GM12865 (cell line): ENCODE results near the gene NUDT1.

Source experiments
- DNase-seq: peaks from one replicate; pipeline ENCODE4 v3.0.0; 2010; ENCODE audit warnings: low read depth
- H3K4me3 ChIP-seq: 2 replicates; pipeline ENCODE4 v1.5.1; 2011; ENCODE audit warnings: mild to moderate bottlenecking, low read depth, low read length, control low read depth
- TF ChIP-seq, protein P1 (sequence below): IDR thresholded peaks from 2 replicates; pipeline ENCODE4 v1.5.1; 2011; ENCODE audit warnings: low read length, control low read depth, low read depth, inconsistent platforms; ENCODE audit not compliant: insufficient read depth; ENCODE audit errors: missing control alignments

Gene NUDT1

DNA sequence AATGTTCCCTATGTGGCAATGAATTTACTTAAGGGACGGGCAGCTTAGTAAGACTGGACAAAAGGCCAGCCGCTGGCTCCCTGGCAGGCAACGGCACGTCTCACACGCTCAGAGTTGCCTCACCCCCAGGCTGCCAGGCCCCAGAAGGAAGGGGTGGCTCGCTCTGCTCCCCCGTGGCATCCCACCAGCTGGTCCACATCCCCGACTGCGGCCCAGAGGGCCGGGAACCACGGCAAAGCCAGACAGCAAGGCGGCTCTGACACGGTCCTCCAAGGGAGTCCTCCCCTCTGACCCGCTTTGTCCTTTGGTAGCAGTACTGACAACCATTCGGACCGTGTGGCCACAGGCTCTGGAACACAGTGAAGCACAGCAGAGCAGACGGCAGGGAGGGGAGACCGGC lies 34.1 kb downstream of the NUDT1 start:
- H3K4me3 ChIP-seq: no peak overlapping the region
- TF ChIP-seq, protein P1, sequence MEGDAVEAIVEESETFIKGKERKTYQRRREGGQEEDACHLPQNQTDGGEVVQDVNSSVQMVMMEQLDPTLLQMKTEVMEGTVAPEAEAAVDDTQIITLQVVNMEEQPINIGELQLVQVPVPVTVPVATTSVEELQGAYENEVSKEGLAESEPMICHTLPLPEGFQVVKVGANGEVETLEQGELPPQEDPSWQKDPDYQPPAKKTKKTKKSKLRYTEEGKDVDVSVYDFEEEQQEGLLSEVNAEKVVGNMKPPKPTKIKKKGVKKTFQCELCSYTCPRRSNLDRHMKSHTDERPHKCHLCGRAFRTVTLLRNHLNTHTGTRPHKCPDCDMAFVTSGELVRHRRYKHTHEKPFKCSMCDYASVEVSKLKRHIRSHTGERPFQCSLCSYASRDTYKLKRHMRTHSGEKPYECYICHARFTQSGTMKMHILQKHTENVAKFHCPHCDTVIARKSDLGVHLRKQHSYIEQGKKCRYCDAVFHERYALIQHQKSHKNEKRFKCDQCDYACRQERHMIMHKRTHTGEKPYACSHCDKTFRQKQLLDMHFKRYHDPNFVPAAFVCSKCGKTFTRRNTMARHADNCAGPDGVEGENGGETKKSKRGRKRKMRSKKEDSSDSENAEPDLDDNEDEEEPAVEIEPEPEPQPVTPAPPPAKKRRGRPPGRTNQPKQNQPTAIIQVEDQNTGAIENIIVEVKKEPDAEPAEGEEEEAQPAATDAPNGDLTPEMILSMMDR: no peak
- DNase-seq: no peak

DNA sequence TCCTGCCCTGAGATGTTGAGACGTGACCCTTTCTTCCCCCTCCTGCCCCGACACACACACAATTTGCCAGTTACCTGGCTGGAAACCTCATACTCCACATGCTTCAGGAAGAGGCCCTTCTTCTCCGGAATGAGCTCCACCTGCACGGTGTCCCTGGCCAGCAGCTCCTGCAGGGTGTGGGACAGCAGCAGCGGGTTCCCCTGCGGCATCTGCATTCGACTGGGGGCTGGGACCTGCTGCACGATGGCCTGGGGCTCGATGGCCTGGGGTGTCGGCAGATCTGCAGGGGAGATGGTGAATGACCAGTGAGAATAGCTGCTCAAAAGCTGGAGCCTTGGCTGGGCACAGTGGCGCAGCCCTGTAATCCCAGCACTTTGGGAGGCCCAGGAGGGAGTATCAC lies 36.0 kb downstream of the NUDT1 start:
- H3K4me3 ChIP-seq: no peak overlapping the region
- TF ChIP-seq, protein P1: no peak
- no peak for DNase-seq

DNA sequence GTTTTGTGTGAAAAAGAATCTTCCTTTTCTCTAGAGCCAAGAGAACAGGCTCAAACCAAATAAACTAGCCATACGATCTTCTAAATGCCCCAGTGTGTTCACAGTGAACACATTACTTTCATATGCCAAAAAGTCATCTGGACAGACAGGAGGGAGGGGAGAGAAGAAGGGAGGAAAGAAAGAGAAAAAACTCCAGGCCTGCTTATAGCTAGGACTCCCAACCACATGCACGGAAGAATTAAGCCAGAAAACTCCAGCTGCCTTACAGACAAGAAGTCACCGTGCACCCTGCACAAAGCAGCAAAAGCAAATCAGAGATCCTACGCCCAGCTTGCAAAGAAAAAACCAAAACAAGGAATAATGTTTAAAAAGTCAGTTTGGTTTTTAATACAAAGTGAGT lies 37.9 kb downstream of the NUDT1 start:
- DNase-seq: no peak
- H3K4me3 ChIP-seq: no peak overlapping the region
- TF ChIP-seq, protein P1: no peak

DNA sequence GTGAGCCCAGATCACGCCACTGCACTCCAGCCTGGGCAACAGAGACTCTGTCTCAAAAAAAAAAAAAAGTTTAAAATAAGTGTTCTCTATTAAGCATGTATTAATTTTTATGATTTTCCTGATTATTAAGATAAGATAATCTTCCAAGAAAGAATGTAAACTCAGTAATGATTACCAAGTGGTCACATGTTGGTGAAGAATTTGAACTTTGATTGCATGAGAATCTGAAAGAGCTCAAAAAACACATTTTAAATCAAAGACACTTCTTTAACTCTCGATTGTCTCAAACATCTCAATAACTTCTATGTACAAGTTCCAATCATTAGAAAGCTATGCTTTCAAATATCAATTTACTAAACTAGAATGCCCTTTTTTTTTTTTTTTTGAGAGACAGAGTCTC lies 38.4 kb downstream of the NUDT1 start:
- DNase-seq: no peak
- no peak overlapping the region for H3K4me3 ChIP-seq
- TF ChIP-seq, protein P1: no peak

DNA sequence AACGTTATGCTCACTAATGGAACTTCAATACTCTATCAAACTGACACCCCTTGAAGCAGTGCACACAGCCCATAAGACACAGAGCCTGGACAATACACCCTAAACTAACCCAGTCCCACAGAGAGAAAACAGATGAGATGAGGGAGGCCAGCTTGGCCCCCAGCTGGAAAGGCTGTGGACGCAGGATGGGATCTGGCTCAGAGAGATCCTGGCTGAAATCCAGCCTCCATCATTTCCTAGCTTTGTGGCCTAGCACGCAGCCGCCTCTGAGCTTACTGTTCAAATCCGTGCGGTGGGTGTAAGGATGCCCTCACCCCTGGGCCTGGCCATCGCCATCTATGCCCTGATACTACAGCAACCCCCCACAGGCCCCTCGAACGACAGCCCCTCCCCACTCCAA lies 39.5 kb downstream of the NUDT1 start:
- no peak overlapping the region for H3K4me3 ChIP-seq
- TF ChIP-seq, protein P1: no peak
- DNase-seq: no peak

DNA sequence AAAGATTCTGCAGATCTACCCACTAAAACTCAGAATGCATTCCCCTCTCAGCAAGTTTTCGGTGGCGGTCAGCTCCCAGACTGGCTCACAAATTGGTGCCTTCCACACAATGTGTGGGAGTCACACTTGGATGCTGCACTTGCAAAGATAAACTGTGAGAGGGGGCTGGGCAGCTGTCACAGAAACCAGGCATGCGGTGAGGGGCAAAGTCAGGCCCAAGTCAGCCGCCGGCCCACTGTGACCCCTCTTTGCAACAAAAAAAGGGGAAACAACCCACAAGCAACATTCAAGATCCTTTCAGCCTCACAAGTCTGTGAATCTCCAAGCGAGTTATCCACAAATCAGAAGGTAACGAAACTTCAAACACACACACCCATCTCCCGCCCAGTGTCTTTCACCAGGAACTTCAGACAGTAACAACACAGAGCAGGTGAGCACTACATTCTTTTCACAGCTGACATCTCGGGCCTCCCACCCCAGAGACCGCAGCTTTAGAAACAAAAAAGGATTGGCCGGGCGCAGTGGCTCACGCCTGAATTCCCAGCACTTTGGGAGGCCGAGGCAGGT lies 40.2 kb downstream of the NUDT1 start:
- no peak overlapping the region for H3K4me3 ChIP-seq
- TF ChIP-seq, protein P1: no peak
- DNase-seq: no peak

DNA sequence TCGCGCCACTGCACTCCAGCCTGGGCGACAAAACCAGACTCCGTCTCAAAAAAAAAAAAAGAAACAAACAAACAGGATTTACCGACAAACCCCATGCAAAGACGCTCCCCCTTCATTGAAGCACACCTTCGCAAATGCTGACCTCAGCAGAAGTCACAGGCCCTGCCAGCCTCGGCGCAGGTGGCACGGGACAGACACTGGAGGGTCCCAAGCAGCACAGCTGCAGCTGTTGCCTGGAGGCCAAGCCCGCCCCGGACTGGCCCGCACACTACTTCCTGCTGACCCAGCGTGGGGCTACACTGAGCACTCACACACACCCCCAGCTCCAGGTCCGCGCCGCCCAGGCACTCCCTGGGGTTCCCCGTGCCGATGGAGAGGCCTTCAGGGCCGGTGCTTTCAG lies 41.0 kb downstream of the NUDT1 start:
- no peak overlapping the region for H3K4me3 ChIP-seq
- no peak for DNase-seq
- TF ChIP-seq, protein P1: no peak
